Measurements from ENCODE around the gene DPP10.

DPP10 gene

GRCh38 chr2:115389898-115390565 lies 947.6 kb downstream of the DPP10 start:
- DNase-seq (no peak), ATAC-seq (ENCODE audit: insufficient read depth, low read depth) (no peak)
- no peak overlapping the region for H3K4me3 ChIP-seq (ENCODE audit: low read depth in 1 of 2, low read length in 2 of 2)
- TF ChIP-seq EZH2 (IDR thresholded peaks at IDR 0.05; ENCODE audit: borderline replicate concordance, low read depth, low read length, severe bottlenecking) (no peak), CTCF (IDR thresholded peaks at IDR 0.05; ENCODE audit: borderline replicate concordance, extremely low read depth, low read length, poor library complexity, severe bottlenecking) (no peak)
- no peaks in the 10 kb centered on the region for H4K20me1 ChIP-seq (ENCODE audit: insufficient read depth, low read length)
- H3K4me2 ChIP-seq (ENCODE audit: insufficient read depth, low read length): no peak overlapping the region
- no peaks in the 10 kb centered on the region for H3K9me3 ChIP-seq (ENCODE audit: insufficient read depth, low read length, severe bottlenecking)
- H3K4me1 ChIP-seq (ENCODE audit: insufficient read depth, low read length): no peaks in the 10 kb centered on the region
- no peaks in the 10 kb centered on the region for H3K36me3 ChIP-seq (ENCODE audit: insufficient read depth, low read length)
- H3K27ac ChIP-seq (ENCODE audit: low read length): no peak overlapping the region
- no peak overlapping the region for H2AFZ ChIP-seq (ENCODE audit: low read depth, low read length)
- H3K9ac ChIP-seq (ENCODE audit: low read depth, low read length): no peak overlapping the region
- H3K27me3 ChIP-seq (ENCODE audit: insufficient read depth, low read length, poor library complexity): no peaks in the 10 kb centered on the region
- no peaks in the 10 kb centered on the region for H3K79me2 ChIP-seq (ENCODE audit: insufficient read depth, low read length)

DNA sequence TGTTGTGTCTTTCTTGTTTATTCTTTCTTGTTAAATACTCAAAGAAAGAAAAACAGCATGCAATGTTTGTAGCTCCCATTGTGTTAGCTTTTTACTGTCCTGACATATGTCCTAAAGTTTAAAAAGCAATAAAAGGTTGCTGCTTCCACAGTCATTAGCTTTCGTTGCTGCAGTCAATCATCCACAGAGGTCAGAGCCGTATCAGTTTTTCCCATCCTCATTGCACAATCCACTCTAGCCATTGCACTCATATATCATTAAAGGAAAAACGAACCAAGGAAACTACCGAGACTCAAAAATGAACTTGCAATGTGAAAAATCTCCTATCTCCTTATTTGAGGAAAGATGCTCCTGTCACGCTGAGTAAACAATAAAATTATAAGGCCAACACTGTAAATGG lies 954.1 kb downstream of the DPP10 start:
- no peaks in the 10 kb centered on the region for H3K4me1 ChIP-seq (ENCODE audit: insufficient read depth, low read length)
- TF ChIP-seq EZH2 (IDR thresholded peaks at IDR 0.05; ENCODE audit: borderline replicate concordance, low read depth, low read length, severe bottlenecking): no peak
- TF ChIP-seq CTCF (IDR thresholded peaks at IDR 0.05; ENCODE audit: borderline replicate concordance, extremely low read depth, low read length, poor library complexity, severe bottlenecking): no peak
- DNase-seq: no peak
- H3K9ac ChIP-seq (ENCODE audit: low read depth, low read length): no peak overlapping the region
- H3K27me3 ChIP-seq (ENCODE audit: insufficient read depth, low read length, poor library complexity): no peaks in the 10 kb centered on the region
- no peak for ATAC-seq (ENCODE audit: insufficient read depth, low read depth)
- no peak overlapping the region for H3K4me3 ChIP-seq (ENCODE audit: low read depth in 1 of 2, low read length in 2 of 2)
- no peak overlapping the region for H3K4me2 ChIP-seq (ENCODE audit: insufficient read depth, low read length)
- H2AFZ ChIP-seq (ENCODE audit: low read depth, low read length): no peak overlapping the region
- no peaks in the 10 kb centered on the region for H4K20me1 ChIP-seq (ENCODE audit: insufficient read depth, low read length)
- no peaks in the 10 kb centered on the region for H3K36me3 ChIP-seq (ENCODE audit: insufficient read depth, low read length)
- no peak overlapping the region for H3K27ac ChIP-seq (ENCODE audit: low read length)
- peaks cover 2% of the 10 kb centered on the region for H3K9me3 ChIP-seq (ENCODE audit: insufficient read depth, low read length, severe bottlenecking)
- no peaks in the 10 kb centered on the region for H3K79me2 ChIP-seq (ENCODE audit: insufficient read depth, low read length)

GRCh38 chr2:115400940-115401339 lies 958.5 kb downstream of the DPP10 start:
- Histone ChIP-seq H3K79me2 (ENCODE audit: insufficient read depth, low read length) (no peaks in the 10 kb centered on the region), H3K27ac (ENCODE audit: low read length) (no peak overlapping the region), H2AFZ (ENCODE audit: low read depth, low read length) (no peak overlapping the region), H3K4me1 (ENCODE audit: insufficient read depth, low read length) (no peaks in the 10 kb centered on the region), H4K20me1 (ENCODE audit: insufficient read depth, low read length) (no peaks in the 10 kb centered on the region), H3K9me3 (ENCODE audit: insufficient read depth, low read length, severe bottlenecking) (peaks cover 2% of the 10 kb centered on the region), H3K27me3 (ENCODE audit: insufficient read depth, low read length, poor library complexity) (no peaks in the 10 kb centered on the region), H3K36me3 (ENCODE audit: insufficient read depth, low read length) (no peaks in the 10 kb centered on the region), H3K4me2 (ENCODE audit: insufficient read depth, low read length) (no peak overlapping the region), H3K9ac (ENCODE audit: low read depth, low read length) (no peak overlapping the region), H3K4me3 (ENCODE audit: low read depth in 1 of 2, low read length in 2 of 2) (no peak overlapping the region)
- ATAC-seq (ENCODE audit: insufficient read depth, low read depth) (no peak), DNase-seq (no peak)
- TF ChIP-seq EZH2 (IDR thresholded peaks at IDR 0.05; ENCODE audit: borderline replicate concordance, low read depth, low read length, severe bottlenecking) (no peak), CTCF (IDR thresholded peaks at IDR 0.05; ENCODE audit: borderline replicate concordance, extremely low read depth, low read length, poor library complexity, severe bottlenecking) (no peak)

All from DND-41 (cell line).